NCI-H2029 (cell line): Measurements from ENCODE around the gene LRRC10B.

ENCODE experiments used
- DNase-seq: peaks from one replicate; lab custom pipeline; 2025; lab: John Stamatoyannopoulos, UW

Gene LRRC10B

GRCh38 chr11:61509043-61510029 lies 787 bp downstream of the LRRC10B start:
- peak; percentile 83 for DNase-seq

- no peak for DNase-seq
Observed at GRCh38 chr11:61510166-61510919, 1.8 kb downstream of the LRRC10B start.

DNA sequence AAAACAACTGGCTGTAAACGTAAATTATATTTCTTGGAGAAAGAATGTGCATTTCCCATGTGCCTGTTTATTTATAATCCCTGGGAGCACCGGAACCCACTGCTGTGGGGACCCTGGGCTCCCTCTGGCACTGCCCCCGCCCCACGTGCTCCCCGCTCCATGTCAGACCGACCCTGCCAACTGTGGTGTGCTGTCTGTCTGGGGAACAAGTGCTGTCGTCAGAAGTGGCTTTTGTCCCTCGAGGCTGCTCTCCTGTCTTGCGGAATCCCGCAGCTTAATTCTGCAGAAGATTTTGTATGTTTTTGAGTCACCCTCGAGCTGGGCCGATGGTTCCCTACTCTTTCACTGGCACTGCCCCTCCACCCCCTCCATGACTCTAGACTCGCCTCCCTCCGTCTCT lies 2.4 kb downstream of the LRRC10B start:
- no peak for DNase-seq

- no peak for DNase-seq
Observed at GRCh38 chr11:61511383-61511782, 2.8 kb downstream of the LRRC10B start.

- no peak for DNase-seq
Observed at GRCh38 chr11:61512435-61512834, 3.9 kb downstream of the LRRC10B start.

- DNase-seq = no peak
Observed at GRCh38 chr11:61513143-61513765, 4.7 kb downstream of the LRRC10B start.

DNA sequence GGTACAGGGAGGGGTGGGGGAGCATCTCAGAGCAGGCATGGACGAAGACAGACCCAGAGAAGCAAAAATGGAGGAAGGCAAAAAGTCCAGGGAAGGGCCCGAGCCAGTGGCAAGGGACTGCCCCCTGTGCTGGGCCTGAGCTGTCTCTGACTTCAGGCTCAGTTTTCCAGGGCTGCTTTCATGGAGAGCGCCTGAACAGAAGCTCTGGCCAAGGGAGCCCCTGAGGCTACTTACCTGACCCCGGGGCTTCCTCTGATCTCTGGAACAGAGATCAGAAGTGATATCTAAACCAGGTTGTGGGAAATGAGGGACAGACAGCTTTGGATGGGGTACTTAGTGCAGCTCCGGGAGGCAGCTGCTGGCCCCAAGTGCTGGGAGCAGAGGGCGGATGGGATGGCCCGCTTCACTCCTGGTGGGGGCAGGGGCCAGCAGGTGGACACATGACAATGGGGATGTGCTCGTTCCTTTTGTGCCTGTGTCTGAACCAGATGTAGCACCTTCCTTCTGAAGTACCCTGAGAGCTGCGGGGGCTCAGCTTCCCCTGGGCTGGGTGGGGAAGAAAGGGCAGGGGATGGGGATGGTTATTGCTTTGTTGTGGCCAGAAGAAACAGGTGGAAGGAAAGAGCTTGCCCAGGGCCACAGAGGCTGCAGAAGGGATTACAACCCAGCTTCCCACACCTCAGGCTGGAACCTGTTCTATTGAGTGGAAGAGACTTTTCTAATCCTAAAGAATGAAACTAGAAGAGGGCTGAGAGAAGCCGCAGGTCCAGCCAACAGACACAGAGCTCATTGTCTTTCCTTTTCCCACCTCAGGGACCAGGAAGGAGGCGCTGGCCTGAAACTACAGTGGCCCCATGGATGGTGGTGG lies 5.7 kb downstream of the LRRC10B start:
- DNase-seq = no peak

GRCh38 chr11:61515686-61516085 lies 7.1 kb downstream of the LRRC10B start:
- DNase-seq = no peak

- DNase-seq = no peak
Observed at GRCh38 chr11:61516191-61516590, 7.6 kb downstream of the LRRC10B start.

DNA sequence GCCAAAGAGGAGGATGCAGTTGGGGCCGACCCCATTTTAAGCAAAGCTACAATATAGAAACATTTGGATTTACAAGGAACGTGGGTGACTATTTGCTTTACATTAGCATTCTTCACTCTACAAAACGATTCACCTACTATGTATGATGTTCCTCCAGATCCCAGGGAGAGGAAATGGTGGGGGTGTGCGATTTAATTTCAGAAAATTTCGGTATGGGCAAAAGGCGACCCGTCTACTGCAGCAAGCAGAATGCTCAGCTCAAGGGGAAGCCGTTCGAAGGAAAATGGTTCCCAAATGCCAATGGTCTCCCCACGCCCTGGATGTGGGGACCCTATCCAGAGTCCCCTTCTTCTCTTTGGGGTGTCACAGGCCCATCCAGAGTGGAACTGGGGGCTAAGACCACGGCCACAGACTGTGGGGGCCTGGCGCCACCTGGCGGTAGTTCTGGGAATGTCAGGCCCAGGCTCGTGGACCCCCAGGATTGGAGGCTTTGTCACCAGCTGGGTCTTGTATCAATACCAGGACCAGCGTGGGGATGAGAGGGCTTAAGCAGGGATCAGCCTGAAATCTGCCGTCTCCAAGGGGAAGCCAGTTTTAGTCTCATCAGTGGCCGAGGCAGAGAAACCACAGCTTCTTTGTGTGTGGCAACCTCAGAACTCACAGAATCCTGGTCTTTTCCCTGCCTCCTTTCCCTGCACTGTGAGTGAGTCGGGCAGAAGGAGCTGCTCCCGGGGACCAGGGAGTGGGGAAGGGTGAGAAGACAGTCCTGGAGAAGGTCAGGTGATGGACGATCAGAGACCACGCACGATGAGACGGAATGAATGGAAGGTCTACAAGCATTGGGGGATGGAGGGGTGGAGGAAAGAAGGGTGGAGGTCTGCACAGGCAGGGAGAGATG lies 8.4 kb downstream of the LRRC10B start:
- DNase-seq = no peak

DNA sequence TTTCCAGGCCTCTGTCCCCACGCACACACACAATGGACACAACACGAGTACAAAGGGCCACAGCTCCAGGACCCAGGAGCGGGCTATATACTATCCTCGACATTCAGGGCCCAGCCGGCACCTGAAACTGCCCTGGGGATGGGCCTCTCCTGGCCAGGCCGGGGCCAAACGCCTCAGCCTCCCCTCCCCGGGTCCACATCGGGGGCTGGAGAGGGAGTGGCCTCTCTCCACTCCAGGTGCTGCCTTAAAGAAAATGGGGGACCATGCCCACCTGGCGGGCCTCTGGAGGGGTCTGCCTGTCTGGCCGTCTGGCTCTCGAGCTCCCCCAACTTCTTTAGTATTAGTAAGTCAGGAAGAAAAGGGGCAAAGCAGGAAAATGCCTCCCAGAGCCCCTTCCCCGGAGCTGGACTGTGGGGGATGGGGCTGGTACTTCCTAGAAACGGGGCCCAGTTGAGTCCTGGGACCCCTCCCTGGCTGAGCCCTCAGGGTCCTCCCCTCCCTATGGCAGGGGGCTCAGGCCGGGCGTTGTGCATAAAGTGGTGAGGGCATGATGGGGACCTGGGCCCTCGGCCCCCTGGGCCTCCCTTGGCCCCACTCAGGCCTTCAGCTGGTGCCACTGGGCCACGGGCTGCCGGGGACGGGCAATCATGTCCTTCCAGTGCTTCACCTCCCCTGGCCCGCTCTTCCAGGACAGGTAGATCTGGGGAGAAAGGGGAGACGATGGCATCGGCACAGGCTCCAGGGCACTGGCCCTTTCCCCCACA lies 9.7 kb downstream of the LRRC10B start:
- no peak for DNase-seq

DNA sequence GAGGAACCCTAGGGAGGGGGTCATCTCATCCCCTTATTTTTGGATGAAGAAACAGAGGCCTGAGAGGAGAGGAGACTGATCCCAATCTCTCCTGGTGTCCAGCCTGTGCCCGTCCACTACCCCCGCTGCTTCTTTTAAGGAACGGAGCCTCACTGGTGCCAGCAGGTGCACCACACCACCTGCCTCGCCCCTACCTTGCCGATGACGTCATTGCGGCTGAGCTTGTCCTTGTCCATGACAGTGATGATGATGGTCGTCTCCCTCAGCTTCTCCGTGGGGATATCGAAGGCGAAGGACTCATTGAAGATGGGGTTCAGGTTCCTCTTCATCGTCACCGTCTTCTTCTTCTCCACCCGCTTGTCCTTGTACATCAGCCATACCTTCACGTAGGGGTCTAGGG lies 14.3 kb downstream of the LRRC10B start:
- DNase-seq = no peak

DNA sequence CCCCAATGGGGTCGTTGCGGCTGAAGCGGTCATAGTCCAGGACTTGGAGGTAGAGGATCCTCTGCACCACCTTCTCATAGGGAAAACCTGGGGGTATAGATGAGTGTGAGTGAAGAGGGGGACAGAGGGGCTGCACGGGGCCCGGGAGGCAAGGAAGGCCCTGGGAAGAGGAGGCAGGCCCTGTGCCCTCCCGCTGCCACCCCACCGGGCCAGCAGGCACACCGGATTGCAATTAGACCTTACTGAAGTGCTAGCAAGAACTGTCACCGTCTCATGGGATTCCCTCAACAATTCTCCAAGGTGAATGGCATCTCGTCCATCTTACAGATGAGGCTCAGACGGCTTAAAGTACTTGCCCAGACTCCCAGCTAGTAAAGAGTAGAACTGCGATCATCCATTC lies 15.9 kb downstream of the LRRC10B start:
- DNase-seq = no peak

DNA sequence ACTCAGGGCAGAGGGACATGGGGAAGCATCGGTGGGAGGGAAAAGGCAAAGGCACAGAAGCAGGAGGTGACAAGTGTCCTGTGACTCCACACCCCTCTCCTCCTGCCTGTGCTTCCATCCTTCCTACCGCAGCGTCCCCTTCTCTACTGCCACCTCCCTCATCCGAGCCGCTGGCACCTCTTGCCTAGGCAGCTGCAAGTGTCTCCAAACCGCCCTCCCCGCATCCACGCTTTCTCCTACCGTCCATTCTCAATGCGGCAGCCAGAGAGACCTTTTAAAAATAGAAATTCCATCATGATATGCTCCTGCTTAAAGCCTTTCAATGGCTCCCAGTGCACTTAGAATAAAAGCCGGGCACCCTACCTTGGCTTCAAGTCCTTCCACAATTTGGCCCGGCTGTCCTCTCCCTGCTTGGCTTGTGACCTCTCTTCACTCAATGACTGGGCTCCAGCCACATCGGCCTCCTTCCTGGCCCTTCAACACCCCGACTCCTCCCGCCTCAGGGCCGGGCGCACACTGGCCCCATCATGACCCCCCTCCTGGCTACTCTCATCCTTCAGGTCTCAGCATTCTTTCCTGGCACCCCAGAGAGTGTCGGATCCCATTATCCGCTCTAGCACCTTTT lies 16.5 kb downstream of the LRRC10B start:
- DNase-seq = no peak

DNA sequence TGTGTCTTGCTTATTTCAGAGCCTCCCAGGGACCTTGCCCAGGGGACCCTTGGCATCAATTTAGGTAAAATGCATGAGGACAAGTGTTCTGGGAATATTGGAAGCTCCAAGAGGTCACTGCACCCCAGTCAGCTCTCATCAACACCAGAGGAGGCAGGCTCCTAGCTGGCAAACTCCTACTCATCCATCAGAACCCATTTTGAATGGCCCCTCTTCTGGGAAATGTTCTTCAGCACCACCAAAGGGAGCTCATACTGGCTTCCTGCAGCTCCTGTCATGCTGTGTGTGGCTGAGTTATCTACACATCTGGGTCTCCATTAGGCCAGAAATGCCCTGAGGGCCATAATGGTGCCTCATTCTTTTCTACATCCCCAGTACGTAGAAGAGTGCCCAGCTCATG lies 17.7 kb downstream of the LRRC10B start:
- DNase-seq = no peak

DNA sequence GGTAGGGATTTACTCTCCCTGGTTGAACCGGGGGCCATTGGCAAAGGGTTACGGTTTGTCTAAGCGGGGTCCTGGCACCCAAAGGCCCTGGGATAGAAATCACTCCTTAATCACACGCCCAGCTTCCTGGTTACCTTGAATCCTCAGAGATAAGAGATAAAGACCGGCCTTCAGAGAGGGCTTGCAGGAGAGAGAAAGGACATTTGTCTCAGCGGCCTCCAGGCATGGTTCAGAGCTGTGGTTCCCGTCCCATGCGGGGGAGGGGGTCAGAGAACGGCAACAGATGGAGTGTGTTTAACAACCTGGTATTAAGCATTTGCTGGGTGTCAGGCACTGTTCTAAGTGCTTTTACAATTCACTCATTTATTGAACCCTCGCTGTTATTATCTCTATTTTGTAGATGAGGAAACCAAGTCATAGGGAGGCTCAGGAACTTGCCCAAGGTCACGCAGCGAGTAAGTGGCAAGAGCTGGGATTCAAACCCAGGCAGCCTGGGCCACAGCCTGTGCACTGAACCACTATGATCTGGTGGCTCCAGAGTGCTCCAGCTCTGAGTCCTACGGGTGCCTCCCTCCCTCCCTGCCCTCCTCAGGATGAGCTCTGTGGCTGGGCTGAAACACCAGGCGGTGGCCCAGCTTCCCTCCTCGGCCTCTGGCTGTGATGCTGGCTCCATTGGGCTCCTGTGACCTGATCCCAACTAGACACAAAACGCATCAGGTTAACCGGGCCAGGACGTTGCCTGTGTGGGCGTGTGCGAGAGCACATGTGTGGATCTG lies 18.6 kb downstream of the LRRC10B start:
- DNase-seq = no peak

GRCh38 chr11:61528114-61528513 lies 19.6 kb downstream of the LRRC10B start:
- no peak for DNase-seq

DNA sequence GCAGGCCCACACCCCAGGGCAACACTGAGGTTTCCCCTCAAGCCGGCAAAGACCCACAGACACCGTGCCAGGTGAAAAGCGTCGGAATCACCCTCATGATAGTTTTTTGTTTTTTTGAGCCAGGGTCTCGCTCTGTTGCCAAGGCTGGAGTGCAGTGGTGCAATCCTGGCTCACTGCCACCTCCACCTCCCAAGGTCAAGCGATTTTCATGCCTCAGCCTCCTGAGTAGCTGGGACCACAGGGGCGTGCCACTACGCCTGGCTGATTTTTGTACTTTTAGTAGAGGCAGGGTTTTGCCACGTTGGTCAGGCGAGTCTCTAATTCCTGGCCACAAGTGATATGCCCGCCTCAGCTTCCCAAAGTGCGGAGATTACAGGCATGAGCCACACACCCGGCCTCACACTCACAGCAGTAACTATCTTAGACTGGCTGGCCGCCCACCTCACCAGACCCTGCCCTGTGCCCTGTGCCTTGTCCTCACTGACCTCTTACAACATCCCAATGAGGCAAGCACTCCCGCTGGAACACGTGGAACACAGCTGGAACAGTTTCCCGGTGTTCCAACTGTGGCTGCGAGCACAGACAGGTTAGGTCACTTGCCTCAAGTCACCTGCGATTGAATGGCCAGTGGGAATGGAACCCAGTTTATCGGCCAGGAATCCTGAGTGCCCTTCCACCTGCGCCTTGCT lies 21.1 kb downstream of the LRRC10B start:
- peak; percentile 44 for DNase-seq
